Stimulated activated CD4-positive, alpha-beta T cell treated with anti-CD3 and anti-CD28 coated beads, Interleukin-15, amount 100 ng/mL, for 1 hour (primary cell): Measurements from ENCODE around the gene PPCS.
A peak's percentile ranks its signal among the peaks of the same experiment; 100 is the strongest.

Experiments used
- DNase-seq, 2 donors: peaks; one replicate each; pipeline ENCODE4 v3.0.0-alpha.2; 2020; ENCODE audit warnings: low read depth in 1 of 2, low spot score in 1 of 2

Gene PPCS

GRCh38 chr1:42456010-42456753 lies at the start of gene PPCS, which contains the start of gene ZMYND12:
Gene PPCS, plus strand, starts transcription at chr1:42456543. Its CDS starts 23 bp downstream, at chr1:42456566.
Gene ZMYND12, minus strand, starts transcription at chr1:42456022. Its CDS starts 25 bp downstream, at chr1:42455997.
- peak; percentile 81 to 89 for DNase-seq

DNA sequence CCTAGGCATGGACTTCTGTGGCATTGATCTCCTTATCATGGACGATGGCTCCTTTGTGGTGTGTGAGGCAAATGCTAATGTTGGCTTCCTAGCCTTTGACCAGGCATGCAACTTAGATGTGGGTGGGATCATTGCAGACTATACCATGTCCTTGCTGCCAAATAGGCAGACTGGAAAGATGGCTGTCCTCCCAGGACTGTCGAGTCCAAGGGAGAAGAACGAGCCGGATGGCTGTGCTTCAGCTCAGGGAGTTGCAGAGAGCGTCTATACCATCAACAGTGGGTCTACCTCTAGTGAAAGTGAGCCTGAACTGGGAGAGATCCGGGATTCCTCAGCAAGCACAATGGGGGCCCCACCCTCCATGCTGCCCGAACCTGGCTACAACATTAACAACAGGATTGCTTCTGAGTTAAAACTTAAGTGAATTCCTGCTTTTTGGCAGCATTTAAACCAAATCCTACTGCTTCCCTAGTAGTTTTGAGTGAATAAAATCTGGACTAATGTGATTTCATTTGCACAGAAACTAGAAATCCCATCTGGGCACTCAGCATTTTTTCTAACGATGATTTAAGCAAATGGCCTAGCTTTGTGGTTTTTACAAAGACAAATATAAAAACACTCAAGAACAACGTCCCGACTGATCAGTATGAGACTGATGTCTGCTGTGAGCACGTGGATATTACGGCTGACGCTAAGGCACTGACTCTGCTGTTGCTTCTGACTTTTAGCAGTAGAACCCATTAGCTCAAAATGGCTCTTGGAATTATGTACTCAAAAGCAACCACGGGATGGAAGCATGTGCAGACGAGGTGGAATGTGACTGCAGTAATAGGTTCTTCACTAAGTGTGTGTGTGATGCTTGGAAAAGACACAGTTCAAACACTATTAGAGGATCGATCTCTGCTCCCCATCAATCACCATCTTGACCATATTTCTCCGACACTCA lies 41.5 kb upstream of the PPCS start:
- no peak for DNase-seq

DNA sequence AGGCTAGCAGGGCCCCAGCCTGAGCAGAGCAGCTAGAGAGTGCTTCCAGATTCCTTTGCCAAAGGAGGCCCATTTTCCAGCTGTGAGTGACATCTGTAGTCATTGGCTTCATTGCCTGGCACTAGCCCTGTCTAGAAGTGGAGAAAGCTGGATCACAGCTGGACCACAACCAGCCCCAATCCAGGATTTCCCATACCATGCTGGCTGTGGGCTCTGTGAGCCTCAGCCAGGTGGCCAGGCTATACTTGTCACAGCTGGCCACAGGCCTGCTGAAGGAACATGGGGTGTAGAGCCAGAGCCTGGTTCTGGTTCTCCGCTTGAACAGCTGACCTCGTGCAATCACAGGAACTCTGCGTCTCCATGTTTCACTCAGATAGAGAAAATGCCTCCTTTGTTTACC lies 39.2 kb upstream of the PPCS start:
- no peak for DNase-seq

GRCh38 chr1:42418516-42418915 lies 37.8 kb upstream of the PPCS start:
- DNase-seq: no peak

- DNase-seq: no peak
These were observed 37.1 kb upstream of the PPCS start for GRCh38 chr1:42419126-42419821.

- DNase-seq: no peak
These were observed 36.2 kb upstream of the PPCS start for GRCh38 chr1:42420121-42420520.

- no peak for DNase-seq
These were observed 35.3 kb upstream of the PPCS start for GRCh38 chr1:42420911-42421585.

DNA sequence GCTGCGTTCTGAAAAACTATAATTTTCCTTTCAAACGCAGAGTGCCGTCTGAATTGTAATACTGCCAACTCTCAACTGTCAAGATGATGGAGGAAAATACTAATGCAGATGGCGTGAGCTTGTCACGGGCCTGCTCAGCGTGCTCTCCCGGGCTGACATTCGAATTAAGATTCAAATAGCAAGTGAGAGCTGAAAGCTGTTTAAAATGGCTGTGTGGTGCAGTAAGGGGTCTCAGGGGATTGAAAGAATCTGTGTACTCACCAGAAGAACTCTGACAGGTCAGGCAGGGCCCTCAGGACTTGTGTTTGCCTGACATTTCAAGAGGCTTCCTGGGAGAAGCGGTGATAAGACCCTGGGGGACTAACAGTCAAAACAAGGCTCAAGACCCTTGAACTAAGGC lies 33.6 kb upstream of the PPCS start:
- no peak for DNase-seq

DNA sequence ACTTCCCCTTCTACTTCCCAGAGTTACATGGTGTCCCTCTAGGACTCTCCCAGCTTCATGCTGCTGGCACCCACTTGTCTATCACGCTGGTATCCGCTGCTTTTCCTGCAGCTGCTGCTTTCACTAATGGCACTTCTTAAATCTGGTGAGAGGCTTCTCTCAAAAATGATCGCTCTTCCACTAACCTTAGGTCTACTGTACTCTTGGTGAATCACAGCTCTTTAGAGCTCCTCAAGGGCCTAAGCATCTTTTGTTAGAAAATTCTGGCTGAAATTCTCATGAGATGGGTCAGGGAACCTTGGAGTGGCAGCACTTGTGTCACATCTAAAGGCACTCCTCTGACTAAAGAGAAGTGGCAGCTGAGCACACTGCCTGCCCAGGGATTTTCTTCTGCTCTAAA lies 32.7 kb upstream of the PPCS start:
- DNase-seq: no peak

GRCh38 chr1:42424201-42424600 lies 32.1 kb upstream of the PPCS start:
- DNase-seq: no peak

DNA sequence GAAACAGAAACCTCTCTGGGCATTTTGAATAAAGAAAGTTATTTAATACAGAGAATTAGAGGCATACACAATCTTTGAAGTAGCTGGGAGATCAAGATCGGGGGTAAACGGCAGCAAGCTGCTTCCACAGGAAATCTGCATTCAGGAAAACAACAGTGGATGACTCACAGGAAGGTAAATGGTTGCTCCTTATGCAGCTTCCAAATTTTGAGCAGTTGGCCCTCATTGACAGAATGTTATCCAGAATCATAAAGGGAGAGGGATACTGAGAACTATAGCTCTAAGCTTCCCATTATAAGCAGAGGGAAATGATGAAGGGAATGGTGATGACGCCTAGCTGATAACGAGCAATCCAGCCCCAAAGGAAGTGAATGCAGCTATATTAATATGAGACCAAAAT lies 29.1 kb upstream of the PPCS start:
- DNase-seq: no peak

DNA sequence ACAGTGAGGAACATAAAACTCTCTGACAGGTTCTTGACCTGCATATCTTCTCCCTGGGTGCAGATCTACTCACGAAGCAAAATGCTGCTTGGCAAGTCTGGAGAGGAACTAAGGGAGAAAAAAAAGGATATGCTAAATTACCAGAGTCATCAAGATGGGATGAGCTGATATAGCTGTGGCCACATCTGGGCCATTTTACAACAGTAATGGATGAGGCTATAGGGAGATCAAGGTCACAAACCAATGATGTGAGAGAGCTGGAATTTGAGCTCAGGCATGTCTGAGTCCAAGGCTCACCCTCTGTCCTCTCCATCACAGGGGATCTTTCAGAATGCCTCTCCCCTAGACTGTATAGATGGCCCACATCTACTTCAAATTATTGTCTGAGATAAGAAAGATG lies 26.7 kb upstream of the PPCS start:
- no peak for DNase-seq

DNA sequence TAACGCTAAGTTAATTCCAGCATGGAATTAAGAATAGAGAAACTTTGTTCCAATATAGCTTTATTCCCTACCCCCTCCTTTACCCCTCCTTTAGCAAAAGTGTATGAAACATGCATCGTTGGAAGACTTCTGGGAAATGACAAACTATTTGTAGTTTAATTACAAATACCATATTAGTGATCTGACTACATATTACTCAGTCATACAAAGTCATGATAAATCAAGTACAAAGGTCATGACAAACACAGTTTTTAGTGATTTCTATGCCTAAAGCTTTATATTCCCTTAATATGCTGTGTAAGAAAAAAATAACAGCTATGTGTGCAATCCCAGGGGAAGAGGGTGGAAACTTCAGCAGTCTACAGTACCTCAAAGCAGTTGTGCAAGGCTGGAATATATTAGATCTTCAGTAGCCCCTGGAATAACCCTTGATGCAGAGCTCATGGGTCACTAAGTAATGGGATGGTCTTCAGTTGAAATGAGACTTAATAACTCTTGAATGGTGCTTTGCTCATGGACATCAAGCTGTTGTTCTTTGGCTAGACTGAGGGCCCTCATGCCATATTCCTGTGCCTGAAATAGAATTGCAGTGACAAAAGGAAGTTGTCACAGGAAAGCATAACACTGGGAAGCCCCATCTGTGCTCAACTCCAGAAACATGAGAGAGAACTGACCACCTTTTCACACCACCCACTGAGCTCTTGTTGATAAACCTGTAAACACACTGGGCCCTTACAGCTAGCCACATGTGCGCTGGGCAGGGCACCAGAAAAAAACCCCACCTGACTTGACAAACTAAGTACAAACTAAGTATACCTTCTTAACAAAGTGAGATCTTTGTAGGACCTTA lies 25.8 kb upstream of the PPCS start:
- DNase-seq: no peak

DNA sequence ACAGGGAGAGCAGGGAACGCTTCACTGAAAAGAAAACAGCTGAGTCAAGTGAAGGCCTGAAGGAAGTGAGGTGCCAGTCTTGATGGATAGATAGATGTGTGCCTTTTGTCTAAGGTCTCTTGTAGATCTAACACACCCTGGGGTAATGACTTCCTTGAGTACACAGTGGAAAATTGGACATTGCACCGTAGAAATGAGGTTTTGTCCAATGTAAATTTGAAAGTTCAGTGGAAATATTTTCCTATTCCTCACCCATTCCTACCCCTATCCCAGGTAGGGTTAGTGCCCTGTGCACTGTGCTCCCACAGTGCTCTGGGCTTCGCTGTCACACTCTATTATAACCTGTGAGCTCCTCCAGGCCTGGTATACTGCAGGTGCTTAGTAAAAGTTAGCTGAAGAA lies 24.8 kb upstream of the PPCS start:
- DNase-seq: no peak

- no peak for DNase-seq
These were observed 23.6 kb upstream of the PPCS start for GRCh38 chr1:42432714-42433113.

DNA sequence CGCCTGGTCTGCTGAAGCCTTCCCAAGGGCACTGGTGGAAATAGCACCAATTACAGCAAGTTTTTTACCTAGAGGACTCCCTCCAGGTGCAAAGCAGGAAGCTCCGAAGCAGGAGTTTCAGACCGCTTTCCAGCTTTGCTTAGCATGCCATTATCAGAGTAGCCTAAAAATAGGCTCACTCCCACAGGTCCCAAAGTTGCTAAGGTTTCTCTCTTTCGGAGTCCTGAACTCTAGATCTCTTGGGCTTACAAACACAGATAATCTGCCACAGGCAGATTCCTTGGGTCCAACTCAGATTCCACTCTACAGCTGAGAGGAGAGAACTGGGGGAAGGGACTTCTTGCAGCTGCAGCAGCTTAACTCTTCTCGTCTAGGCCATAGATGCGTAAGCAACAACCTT lies 23.0 kb upstream of the PPCS start:
- DNase-seq: no peak

DNA sequence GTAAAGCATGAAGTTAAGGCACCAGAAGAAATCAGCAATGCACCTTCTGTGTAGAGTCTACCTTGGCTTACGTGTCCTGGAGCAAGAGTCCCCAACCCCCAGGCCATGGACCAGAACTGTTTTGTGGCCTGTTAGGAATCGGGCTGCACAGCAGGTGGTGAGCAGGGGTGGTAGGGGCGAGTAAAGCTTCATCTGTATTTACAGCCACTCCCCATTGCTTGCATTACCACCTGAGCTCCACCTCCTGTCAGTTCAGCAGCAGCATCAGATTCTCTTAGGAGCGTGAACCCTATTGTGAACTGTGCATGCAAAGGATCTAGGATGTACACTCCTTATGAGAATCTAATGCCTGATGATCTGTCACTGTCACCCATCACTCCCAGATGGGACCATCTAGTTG lies 22.0 kb upstream of the PPCS start:
- DNase-seq: no peak

- no peak for DNase-seq
These were observed 16.4 kb upstream of the PPCS start for GRCh38 chr1:42439940-42440339.

- DNase-seq: no peak
These were observed 13.7 kb upstream of the PPCS start for GRCh38 chr1:42442662-42443061.

DNA sequence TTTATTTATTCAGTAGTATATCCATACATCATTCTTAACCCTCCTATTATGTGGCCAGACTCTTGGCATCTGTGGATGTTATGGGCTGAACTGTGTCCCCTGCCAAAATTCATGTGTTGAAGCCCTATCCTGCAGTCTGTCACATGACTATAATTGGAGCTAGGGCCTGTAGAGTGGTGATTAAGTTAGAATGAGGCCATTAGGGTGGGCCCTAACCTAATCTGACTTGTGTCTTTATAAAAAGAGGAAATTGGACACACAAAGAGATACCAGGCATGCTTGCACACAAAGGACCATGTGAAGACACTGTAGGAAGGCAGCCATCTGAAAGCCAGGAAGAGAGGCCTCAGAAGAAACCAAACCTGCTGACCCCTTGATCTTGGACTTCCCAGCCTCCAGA lies 7.1 kb upstream of the PPCS start:
- no peak for DNase-seq
